Ishikawa (cell line): ENCODE measurements around the gene KNDC1.

ENCODE experiments used
- CEBPB ChIP-seq: IDR thresholded peaks from 2 replicates; pipeline ENCODE4 v1.6.1; 2012
- CREB1 ChIP-seq: IDR thresholded peaks from 2 replicates; pipeline ENCODE4 v1.6.1; 2012; ENCODE audit warnings: low read depth
- EGR1 ChIP-seq: IDR thresholded peaks from 2 replicates; pipeline ENCODE4 v1.6.1; 2012
- EP300 ChIP-seq: IDR thresholded peaks from 2 replicates; pipeline ENCODE4 v1.6.1; 2012; ENCODE audit warnings: borderline replicate concordance
- FOXM1 ChIP-seq: IDR thresholded peaks from 2 replicates; pipeline ENCODE4 v1.6.1; 2012; ENCODE audit warnings: low read depth, borderline replicate concordance
- MAX ChIP-seq: IDR thresholded peaks from 2 replicates; pipeline ENCODE4 v1.6.1; 2012
- NFIC ChIP-seq: IDR thresholded peaks from 2 replicates; pipeline ENCODE4 v1.6.1; 2012
- RAD21 ChIP-seq: IDR thresholded peaks from 2 replicates; pipeline ENCODE4 v1.6.1; 2012; ENCODE audit warnings: low read depth
- REST ChIP-seq: IDR thresholded peaks from 2 replicates; pipeline ENCODE4 v1.6.1; 2012; ENCODE audit warnings: low read depth, mild to moderate bottlenecking
- TAF1 ChIP-seq: IDR thresholded peaks from 2 replicates; pipeline ENCODE4 v1.6.1; 2012; ENCODE audit warnings: low read depth, mild to moderate bottlenecking
- TCF12 ChIP-seq: IDR thresholded peaks from 2 replicates; pipeline ENCODE4 v1.6.1; 2012; ENCODE audit warnings: low read depth
- TEAD4 ChIP-seq: IDR thresholded peaks from 2 replicates; pipeline ENCODE4 v1.6.1; 2012
- USF1 ChIP-seq: IDR thresholded peaks from 2 replicates; pipeline ENCODE4 v1.6.1; 2012
- YY1 ChIP-seq: IDR thresholded peaks from 2 replicates; pipeline ENCODE4 v1.6.1; 2012; ENCODE audit warnings: low read depth
- ZBTB7A ChIP-seq: IDR thresholded peaks from 2 replicates; pipeline ENCODE4 v1.6.1; 2012; ENCODE audit warnings: low read depth

The KNDC1 gene

GRCh38 chr10:133272964-133273420 lies 113.0 kb downstream of the KNDC1 start:
- TF ChIP-seq ZBTB7A (no peak), EP300 (no peak), EGR1 (no peak), YY1 (no peak), RAD21 (no peak)

- TF ChIP-seq RAD21 (no peak), YY1 (no peak), EGR1 (no peak), NFIC (no peak), ZBTB7A (no peak)
Measured at GRCh38 chr10:133273534-133274143, 113.6 kb downstream of the KNDC1 start.

GRCh38 chr10:133274751-133275683 lies 115.0 kb downstream of the KNDC1 start:
- TF ChIP-seq RAD21, result no peak
- TF ChIP-seq TEAD4, result no peak

GRCh38 chr10:133275684-133276092 lies 115.7 kb downstream of the KNDC1 start:
- TF ChIP-seq MAX, result no peak
- TF ChIP-seq TEAD4, result no peak
- no peak for TF ChIP-seq YY1
- no peak for TF ChIP-seq CEBPB
- no peak for TF ChIP-seq TCF12
- TF ChIP-seq REST, result no peak
- no peak for TF ChIP-seq USF1
- no peak; the same call in 1 of the 2 replicates for TF ChIP-seq ZBTB7A
- TF ChIP-seq NFIC, result no peak
- TF ChIP-seq FOXM1, result no peak
- TF ChIP-seq EP300, result no peak
- TF ChIP-seq EGR1, result no peak
- no peak for TF ChIP-seq TAF1
- no peak for TF ChIP-seq CREB1
- no peak for TF ChIP-seq RAD21
